ENCODE data around the gene FBN2. TPM values are rescaled to one million over a fixed set of nuclear protein-coding genes. Genes with fewer than 3 reads are reported as not detected.

The FBN2 gene
- total and polyA plus RNA-seq, 2 of the 4 experiments (the other 2 are of a cell fraction): 26.7 to 69.0 TPM

- Histone ChIP-seq H3K4me1 (ENCODE audit: control insufficient read depth, insufficient read depth, low read length) (no peaks in the 10 kb centered on the region), H2BK20ac (ENCODE audit: low read depth, low read length) (no peak overlapping the region), H4K91ac (ENCODE audit: insufficient read depth, low read depth, low read length) (no peak overlapping the region), H2BK15ac (ENCODE audit: low read depth, low read length) (no peak overlapping the region), H3K4ac (ENCODE audit: low read depth, low read length) (no peak overlapping the region), H4K8ac (ENCODE audit: low read depth in 2 of 2, low read length in 2 of 2) (no peak overlapping the region), H3K4me2 (ENCODE audit: low read depth, low read length) (no peak overlapping the region), H3K18ac (ENCODE audit: low read depth, low read length) (no peak overlapping the region), H3K79me1 (ENCODE audit: low read depth in 1 of 2, low read length in 2 of 2) (no peaks in the 10 kb centered on the region), H4K5ac (ENCODE audit: low read depth, low read length) (no peak overlapping the region), H3K9ac (ENCODE audit: low read depth, low read length) (no peak overlapping the region), H2AFZ (replicated peaks; ENCODE audit: low read length, poor library complexity) (no peak overlapping the region), H2AK5ac (ENCODE audit: low read depth, low read length) (no peak overlapping the region), H3K4me3 (ENCODE audit: insufficient read depth, low read depth, low read length) (no peak overlapping the region), H3K14ac (replicated peaks; ENCODE audit: low read depth, low read length) (no peak overlapping the region), H3K27me3 (ENCODE audit: control insufficient read depth, insufficient read depth, low read length) (no peaks in the 10 kb centered on the region), H4K20me1 (ENCODE audit: insufficient read depth, low read length) (no peaks in the 10 kb centered on the region), H3K56ac (ENCODE audit: extremely low read depth, insufficient read depth, low read length) (no peak overlapping the region), H2BK120ac (ENCODE audit: low read depth, low read length) (no peak overlapping the region), H3K9me1 (ENCODE audit: insufficient read depth, low read length) (peaks cover 3% of the 10 kb centered on the region; the same call in 1 of the 2 replicates), H3K27ac (ENCODE audit: insufficient read depth, low read length) (no peak overlapping the region), H2AK9ac (replicated peaks; ENCODE audit: low read depth, low read length, poor library complexity) (no peak overlapping the region), H3K23ac (ENCODE audit: low read depth, low read length) (no peak overlapping the region), H3K9me3 (ENCODE audit: control insufficient read depth, insufficient read depth, low read length) (no peaks in the 10 kb centered on the region), H3K36me3 (ENCODE audit: control insufficient read depth, insufficient read depth, low read length) (peaks cover 10% of the 10 kb centered on the region), H2BK5ac (ENCODE audit: low read depth, low read length, poor library complexity, severe bottlenecking) (no peak overlapping the region)
- ChIA-PET CTCF (no interaction called here), POLR2A (ENCODE audit: unreplicated experiment) (no interaction called here)
- DNase-seq: no peak
- in situ Hi-C loops (cut with MboI; ENCODE audit: low sequenced_read_pairs): no loop called here
- ATAC-seq (ENCODE audit: low read depth): no peak
- 100% methylated on average over 1 of the region's 1 CpG; no CpG with 5 or more reads in 1 of the 2 experiments for WGBS, 2 experiments (ENCODE audit: extremely low coverage in 2 of 2, insufficient read length in 1 of 2)
- no TSS peak for BruUV-seq (replicated peaks)
- TF ChIP-seq CTCF (conservative IDR thresholded peaks at IDR 0.05; ENCODE audit: low read depth, low read length) (no peak), FOS (IDR thresholded peaks at IDR 0.05; ENCODE audit: low read depth, low read length) (no peak), MAFK (IDR thresholded peaks at IDR 0.05; ENCODE audit: low read depth, low read length) (no peak), CEBPB (IDR thresholded peaks at IDR 0.05; ENCODE audit: low read depth, low read length) (no peak), USF2 (IDR thresholded peaks at IDR 0.05; ENCODE audit: low read depth, low read length) (no peak), BHLHE40 (IDR thresholded peaks at IDR 0.05; ENCODE audit: low read depth, low read length) (no peak), MAZ (IDR thresholded peaks at IDR 0.05; ENCODE audit: borderline replicate concordance, low read depth, low read length) (no peak), SMC3 (IDR thresholded peaks at IDR 0.05; ENCODE audit: low read depth, low read length) (no peak), ELK1 (IDR thresholded peaks at IDR 0.05; ENCODE audit: borderline replicate concordance, low read depth, low read length) (no peak), MXI1 (IDR thresholded peaks at IDR 0.05; ENCODE audit: borderline replicate concordance, low read depth, low read length) (no peak), RAD21 (IDR thresholded peaks at IDR 0.05; ENCODE audit: low read length) (no peak), NFE2L2 (IDR thresholded peaks at IDR 0.05; ENCODE audit: low read depth, low read length) (no peak), CHD1 (IDR thresholded peaks at IDR 0.05; ENCODE audit: low read depth, low read length) (no peak)
- dilution Hi-C loops (cut with HindIII; ENCODE audit: low sequenced_read_pairs, unreplicated experiment): no loop called here
- intact Hi-C loops (cut with micrococcal nuclease): no loop called here
Observed at GRCh38 chr5:128317481-128317880, 220.6 kb downstream of the FBN2 start.
